NT2/D1 (cell line): ENCODE measurements around the gene CRHBP.
A peak's percentile ranks its signal among the peaks of the same experiment; 100 is the strongest.
"Not testable (repeated sequence)": the region's sequence is repeated elsewhere in the genome, so short reads cannot be mapped to it uniquely, and the experiment has no call there.

ENCODE experiments used
- DNase-seq: peaks from one replicate; pipeline ENCODE4 v3.0.0-alpha.2; 2011; ENCODE audit warnings: low read depth, low spot score
- H3K27me3 ChIP-seq: 2 replicates; pipeline ENCODE4 v1.6.0; 2011; ENCODE audit warnings: mild to moderate bottlenecking; ENCODE audit not compliant: insufficient read length, insufficient read depth
- H3K36me3 ChIP-seq: 2 replicates; pipeline ENCODE4 v1.6.1; 2011; ENCODE audit warnings: mild to moderate bottlenecking, low read length, mixed read lengths; ENCODE audit not compliant: insufficient read depth, insufficient read length
- H3K4me1 ChIP-seq: 2 replicates; pipeline ENCODE4 v1.5.1; 2011; ENCODE audit not compliant: insufficient read depth, insufficient read length
- H3K4me3 ChIP-seq: 2 replicates; pipeline ENCODE4 v1.5.1; 2011; ENCODE audit warnings: low read depth; ENCODE audit not compliant: insufficient read length
- H3K9ac ChIP-seq: 2 replicates; pipeline ENCODE4 v1.6.0; 2011; ENCODE audit warnings: low read depth; ENCODE audit not compliant: insufficient read length
- H3K9me3 ChIP-seq: 2 replicates; pipeline ENCODE4 v1.5.1; 2011; ENCODE audit warnings: mild to moderate bottlenecking, low read length; ENCODE audit not compliant: insufficient read depth
- SUZ12 ChIP-seq: IDR thresholded peaks from 2 replicates; pipeline ENCODE4 v1.6.1; 2011; ENCODE audit not compliant: insufficient read length, insufficient read depth; ENCODE audit errors: extremely low read depth
- YY1 ChIP-seq: IDR thresholded peaks from 2 replicates; pipeline ENCODE4 v1.6.1; 2011; ENCODE audit not compliant: insufficient read length, insufficient read depth
- ZNF274 ChIP-seq: IDR thresholded peaks from 2 replicates; pipeline ENCODE4 v1.6.1; 2011; ENCODE audit warnings: mild to moderate bottlenecking, low read depth, low read length

Gene CRHBP

DNA sequence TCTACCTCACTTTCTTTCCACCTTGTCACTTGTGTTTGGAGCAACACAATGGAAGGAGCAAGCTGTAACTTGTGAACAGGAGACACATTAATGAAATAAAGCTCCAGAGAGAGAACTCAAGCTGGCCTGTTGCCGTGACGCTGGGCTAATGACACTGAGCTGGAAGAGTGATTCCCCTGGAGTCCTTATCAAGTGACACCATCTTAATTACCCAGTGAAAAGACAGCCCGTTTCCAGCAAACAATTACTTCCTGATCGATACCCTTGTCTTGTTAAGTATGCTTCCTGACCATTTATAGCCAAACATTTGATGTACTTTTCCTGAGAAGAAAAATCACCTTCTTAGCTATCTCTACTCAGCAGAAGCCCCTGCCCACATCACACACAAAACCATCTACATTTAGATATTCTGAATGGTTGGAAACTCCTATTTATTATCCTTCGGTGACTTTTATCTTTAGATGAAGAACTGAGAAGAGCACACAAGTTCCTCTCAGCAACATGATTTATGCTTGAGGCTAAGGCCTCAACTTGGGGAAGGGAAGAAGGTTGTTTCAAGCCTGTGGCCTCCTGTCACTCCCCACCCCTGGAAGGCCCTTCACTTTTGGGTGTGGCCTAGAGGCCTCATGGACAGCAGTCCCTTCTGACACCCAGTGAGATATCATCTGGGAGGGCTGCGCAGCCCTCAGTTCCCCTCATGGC lies 34.1 kb downstream of the CRHBP start:
- Histone ChIP-seq H3K4me3 (no peak overlapping the region), H3K4me1 (no peaks in the 10 kb centered on the region), H3K36me3 (no peaks in the 10 kb centered on the region), H3K9ac (no peak overlapping the region), H3K27me3 (no peaks in the 10 kb centered on the region), H3K9me3 (peaks cover 5% of the 10 kb centered on the region; the same call in 1 of the 2 replicates)
- no peak for TF ChIP-seq SUZ12
- peak; percentile 27; the same call in 1 of the 2 replicates for TF ChIP-seq ZNF274
- TF ChIP-seq YY1: no peak
- no peak for DNase-seq

DNA sequence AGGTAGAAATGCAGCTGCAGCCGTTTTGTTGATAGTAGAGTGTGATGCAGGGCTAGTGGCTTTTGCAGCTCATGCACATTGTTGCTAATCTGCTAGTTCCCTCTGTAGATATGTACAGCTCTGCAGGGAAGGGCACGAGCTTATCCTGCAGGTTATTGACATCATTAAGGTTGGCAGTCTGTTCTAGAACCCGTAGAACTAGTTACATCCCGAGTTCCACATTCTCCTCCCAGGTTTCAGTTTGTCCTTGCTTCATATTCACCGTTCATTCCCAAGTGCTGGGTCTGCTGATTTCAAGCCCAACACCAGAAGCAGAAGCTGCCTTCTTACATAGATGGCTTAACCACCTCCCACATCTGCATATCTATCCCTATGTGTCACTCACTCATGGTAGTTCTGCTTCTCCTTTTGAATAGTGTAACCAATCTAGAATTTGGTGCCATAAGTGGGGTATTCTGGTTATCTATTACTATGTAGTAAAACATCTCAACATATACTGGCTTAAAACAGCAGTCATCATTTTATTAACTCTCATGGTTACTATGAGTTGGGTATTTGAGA lies 38.1 kb downstream of the CRHBP start:
- Histone ChIP-seq H3K4me1 (no peaks in the 10 kb centered on the region), H3K27me3 (no peaks in the 10 kb centered on the region), H3K36me3 (no peaks in the 10 kb centered on the region), H3K9ac (no peak overlapping the region), H3K9me3 (peaks cover 5% of the 10 kb centered on the region; the same call in 1 of the 2 replicates), H3K4me3 (no peak overlapping the region)
- no peak for DNase-seq
- TF ChIP-seq ZNF274: no peak
- no peak for TF ChIP-seq YY1
- TF ChIP-seq SUZ12: no peak

DNA sequence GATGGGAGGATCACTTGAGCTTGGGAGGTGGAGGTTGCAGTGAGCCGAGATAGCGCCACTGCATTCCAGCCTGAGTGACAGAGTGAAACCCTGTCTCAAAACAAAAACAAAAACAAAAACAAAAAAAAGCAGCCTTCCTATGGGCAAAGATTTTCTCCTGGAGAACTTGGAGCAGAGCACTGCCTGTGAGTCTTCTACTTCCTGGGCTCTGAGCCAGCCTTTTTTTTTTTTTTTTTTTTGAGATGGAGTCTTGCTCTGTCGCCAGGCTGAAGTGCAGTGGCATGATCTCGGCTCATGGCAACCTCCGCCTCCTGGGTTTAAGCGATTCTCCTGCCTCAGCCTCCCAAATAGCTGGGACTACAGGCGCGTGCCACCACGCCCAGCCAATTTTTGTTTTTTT lies 40.6 kb downstream of the CRHBP start:
- not testable (repeated sequence) for H3K36me3 ChIP-seq, H3K27me3 ChIP-seq, H3K9ac ChIP-seq, DNase-seq, H3K4me1 ChIP-seq, H3K4me3 ChIP-seq, H3K9me3 ChIP-seq

DNA sequence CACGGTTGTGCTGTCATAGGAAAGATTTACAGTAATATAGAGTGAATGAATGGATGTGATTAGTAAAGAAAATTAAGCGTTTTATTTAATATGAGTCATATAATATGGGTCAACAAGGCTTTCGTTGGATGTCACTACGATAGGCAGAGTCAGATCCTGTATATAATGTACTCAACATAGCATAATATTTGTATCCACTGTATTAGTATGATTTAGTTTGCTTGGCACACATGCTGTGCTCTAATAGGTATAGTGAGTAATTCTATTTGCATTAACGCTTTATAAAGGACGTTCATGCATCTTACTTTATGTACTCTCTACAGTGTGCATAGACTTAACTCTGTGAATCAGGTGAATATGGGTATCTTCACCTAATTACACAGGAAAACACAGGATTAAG lies 41.5 kb downstream of the CRHBP start:
- H3K4me3 ChIP-seq: no peak overlapping the region
- H3K27me3 ChIP-seq: no peaks in the 10 kb centered on the region
- no peak for DNase-seq
- no peak for TF ChIP-seq SUZ12
- no peak for TF ChIP-seq YY1
- TF ChIP-seq ZNF274: no peak
- H3K36me3 ChIP-seq: no peaks in the 10 kb centered on the region
- H3K4me1 ChIP-seq: no peaks in the 10 kb centered on the region
- no peaks in the 10 kb centered on the region for H3K9me3 ChIP-seq
- H3K9ac ChIP-seq: no peak overlapping the region

DNA sequence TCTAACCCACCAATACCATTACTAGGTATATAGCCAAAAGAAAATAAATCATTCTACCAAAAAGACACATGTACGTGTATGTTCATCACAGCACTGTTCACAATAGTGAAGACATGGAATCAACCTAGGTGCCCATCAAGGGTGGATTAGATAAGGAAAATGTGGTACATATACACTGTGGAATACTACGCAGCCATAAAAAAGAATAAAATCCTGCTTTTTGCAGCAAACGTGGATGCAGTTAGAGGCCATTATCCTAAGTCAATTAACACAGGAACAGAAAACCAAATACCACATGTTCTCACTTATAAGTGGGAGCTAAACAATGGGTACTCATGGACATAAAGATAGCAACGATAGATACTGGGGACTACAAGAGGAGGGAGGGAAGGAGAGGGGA lies 45.4 kb downstream of the CRHBP start:
- DNase-seq, H3K36me3 ChIP-seq, H3K9me3 ChIP-seq, H3K4me1 ChIP-seq, H3K27me3 ChIP-seq, H3K9ac ChIP-seq, H3K4me3 ChIP-seq: not testable (repeated sequence)

DNA sequence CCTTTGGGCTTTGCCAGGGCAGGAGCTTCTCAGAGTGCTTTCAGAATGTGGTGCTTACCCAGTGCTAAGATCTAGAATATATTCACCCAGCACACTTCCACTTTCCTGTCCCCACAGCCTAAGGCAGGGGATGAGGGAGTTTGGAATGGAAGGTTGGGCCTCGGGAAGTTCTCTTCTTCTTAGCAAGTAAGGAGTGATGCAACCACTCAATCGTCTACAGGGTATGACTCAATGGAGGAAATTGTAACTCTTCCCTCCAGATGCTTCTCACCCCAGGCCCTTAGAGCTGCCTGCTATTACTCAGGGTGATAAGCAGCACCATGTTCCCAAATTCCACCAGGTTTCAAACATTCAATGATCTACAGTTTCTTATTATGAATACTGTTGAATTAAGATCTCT lies 46.6 kb downstream of the CRHBP start:
- no peak for DNase-seq
- TF ChIP-seq ZNF274: no peak
- TF ChIP-seq YY1: no peak
- no peak for TF ChIP-seq SUZ12

DNA sequence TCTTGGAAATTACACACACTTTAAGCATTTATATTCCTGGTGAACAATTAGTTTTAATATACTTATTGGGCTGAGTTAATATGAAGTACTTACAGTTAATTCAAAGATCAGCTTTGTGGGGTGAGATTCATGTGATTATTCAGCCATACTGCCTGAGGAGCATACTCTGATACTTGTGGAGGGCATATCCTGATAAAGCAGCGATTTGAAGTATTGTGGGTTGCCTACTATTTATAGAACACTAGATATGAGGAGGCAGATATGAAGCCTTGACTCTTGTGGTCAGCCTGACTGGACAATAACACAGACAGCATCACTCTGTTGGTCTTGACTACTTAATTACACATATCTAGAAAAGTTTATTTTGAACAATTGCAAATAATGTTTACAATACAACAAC lies 50.4 kb downstream of the CRHBP start:
- H3K9me3 ChIP-seq: peaks cover 12% of the 10 kb centered on the region
- no peak for TF ChIP-seq ZNF274
- TF ChIP-seq SUZ12: no peak
- H3K36me3 ChIP-seq: no peaks in the 10 kb centered on the region
- H3K9ac ChIP-seq: no peak overlapping the region
- DNase-seq: no peak
- H3K4me1 ChIP-seq: no peaks in the 10 kb centered on the region
- H3K4me3 ChIP-seq: no peak overlapping the region
- H3K27me3 ChIP-seq: no peaks in the 10 kb centered on the region

More for the DNA sequence above, 46.6 kb downstream of the CRHBP start:
- H3K4me1 ChIP-seq: no peaks in the 10 kb centered on the region
- no peak overlapping the region for H3K4me3 ChIP-seq
- no peaks in the 10 kb centered on the region for H3K27me3 ChIP-seq
- no peak overlapping the region for H3K9ac ChIP-seq
- H3K9me3 ChIP-seq: no peaks in the 10 kb centered on the region
- no peaks in the 10 kb centered on the region for H3K36me3 ChIP-seq

DNA sequence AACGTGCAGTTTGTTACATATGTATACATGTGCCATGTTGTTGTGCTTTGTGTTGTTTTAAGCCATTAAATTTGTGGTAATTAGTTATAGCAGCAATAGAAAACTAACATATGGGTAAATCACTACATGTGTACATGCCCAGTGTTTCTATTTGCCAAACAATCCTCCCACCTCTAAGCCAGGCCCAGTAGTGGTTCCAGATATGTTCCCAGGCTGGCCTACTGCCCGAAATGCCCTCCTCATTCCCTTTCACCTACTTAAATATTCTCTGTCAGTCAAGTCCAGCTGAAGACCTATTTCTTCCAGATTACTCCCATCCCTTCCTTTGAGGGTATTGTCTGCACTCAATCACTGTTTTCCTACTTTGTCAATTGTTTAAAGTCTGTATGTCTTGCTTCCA lies 53.3 kb downstream of the CRHBP start:
- TF ChIP-seq SUZ12 (no peak), YY1 (no peak), ZNF274 (no peak)
- H3K36me3 ChIP-seq: no peaks in the 10 kb centered on the region
- no peak for DNase-seq
- H3K4me3 ChIP-seq: no peak overlapping the region
- peaks cover 12% of the 10 kb centered on the region for H3K9me3 ChIP-seq
- H3K4me1 ChIP-seq: no peaks in the 10 kb centered on the region
- no peak overlapping the region for H3K9ac ChIP-seq
- H3K27me3 ChIP-seq: no peaks in the 10 kb centered on the region
